Measurements from ENCODE around the gene EXOC6B. TPM values are rescaled to one million over a fixed set of nuclear protein-coding genes. Genes with fewer than 3 reads are reported as not detected.

The EXOC6B gene
- polyA plus RNA-seq (2011; rRNA removed) (24.7 and 28.3 TPM in 2 replicates), polyA plus RNA-seq (2017; fragmentation: RNase III; extraction: RNeasy Plus Mini Kit Qiagen cat#74134 plus additional on column Dnase treatment) (14.3 to 18.5 TPM (median 15.5 TPM) in 3 replicates), polyA minus RNA-seq (2011; rRNA and poly(A)+ RNA removed) (42.2 and 45.6 TPM in 2 replicates)
- 4.9 and 6.5 TPM in 2 replicates for polyA plus RNA-seq (2012; cell fraction: cytosol; rRNA removed)
- 11.3 and 11.4 TPM in 2 replicates for polyA plus RNA-seq (2012; cell fraction: nucleus; rRNA removed)

GRCh38 chr2:72825257-72826155 lies at the start of gene EXOC6B:
Gene EXOC6B, minus strand, starts transcription at chr2:72826033.
- DNase-seq (ENCODE audit: low read depth in 1 of 2, low spot score in 1 of 2) (peak; percentile 84 to 93), ATAC-seq (peak; percentile 90 to 97), FAIRE-seq (no peak)
- peaks cover 25% of the 10 kb centered on the region for H3K4me1 ChIP-seq
- H3K9me3 ChIP-seq: no peaks in the 10 kb centered on the region
- peak within 1 kb of the TSS; percentile 66 for H3K4me3 ChIP-seq
- WGBS (ENCODE audit: missing lambda C conversion rate): 6% methylated on average over 49 of the region's 71 CpGs
- H3K4me2 ChIP-seq: peak within 1 kb of the TSS; percentile 90
- ChIA-PET CTCF (interaction anchor here (1.2 to 2.0 kb wide), 4 partner anchors 10 to 37 kb away, joined by 4 to 10 read pairs (median 7); no protein-coding TSS in a partner anchor), POLR2A (no interaction called here)
- H3K27ac ChIP-seq: peak within 1 kb of the TSS; percentile 77 to 93
- no peak for TF ChIP-seq CBX8 (IDR thresholded peaks at IDR 0.05)
- no peak for TF ChIP-seq EP300 (IDR thresholded peaks at IDR 0.05)
- TF ChIP-seq, protein P1, sequence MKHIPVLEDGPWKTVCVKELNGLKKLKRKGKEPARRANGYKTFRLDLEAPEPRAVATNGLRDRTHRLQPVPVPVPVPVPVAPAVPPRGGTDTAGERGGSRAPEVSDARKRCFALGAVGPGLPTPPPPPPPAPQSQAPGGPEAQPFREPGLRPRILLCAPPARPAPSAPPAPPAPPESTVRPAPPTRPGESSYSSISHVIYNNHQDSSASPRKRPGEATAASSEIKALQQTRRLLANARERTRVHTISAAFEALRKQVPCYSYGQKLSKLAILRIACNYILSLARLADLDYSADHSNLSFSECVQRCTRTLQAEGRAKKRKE (CRISPR knock-in tag; IDR thresholded peaks at IDR 0.05; ENCODE audit: low read depth): no peak
- peak in 1 of 2 experiments; percentile 68; a peak in 2 of 4 replicates for TF ChIP-seq CEBPB (IDR thresholded peaks at IDR 0.05)
- no peak for TF ChIP-seq MAFK (IDR thresholded peaks at IDR 0.05; ENCODE audit: partially characterized antibody)
- TF ChIP-seq FOSL2 (IDR thresholded peaks at IDR 0.05): no peak
- 0 out of 2 replicates have a peak, but pooled peaks have one; percentile 17 for TF ChIP-seq FOSL2 (CRISPR knock-in tag; IDR thresholded peaks at IDR 0.05)
- TF ChIP-seq JUNB (IDR thresholded peaks at IDR 0.05): no peak
- TF ChIP-seq POLR2A (IDR thresholded peaks at IDR 0.05; ENCODE audit: low read length): peak; percentile 94
- TF ChIP-seq KDM5A (IDR thresholded peaks at IDR 0.05): no peak
- TF ChIP-seq PBX3 (IDR thresholded peaks at IDR 0.05): no peak
- TF ChIP-seq GATA3 (IDR thresholded peaks at IDR 0.05; ENCODE audit: borderline replicate concordance): no peak
- TF ChIP-seq HOXB5 (CRISPR knock-in tag; IDR thresholded peaks at IDR 0.05): no peak
- no peak for TF ChIP-seq KDM1A (IDR thresholded peaks at IDR 0.05; ENCODE audit: low read depth)
- no peak for TF ChIP-seq TP53 (CRISPR knock-in tag; IDR thresholded peaks at IDR 0.05)
- TF ChIP-seq ESRRA (IDR thresholded peaks at IDR 0.05; ENCODE audit: borderline replicate concordance, low read length): no peak
- no peak for TF ChIP-seq HOXB13 (CRISPR knock-in tag; IDR thresholded peaks at IDR 0.05; ENCODE audit: low read depth)
- TF ChIP-seq MAX (IDR thresholded peaks at IDR 0.05): peak; percentile 69
- no peak for TF ChIP-seq HOXA7 (CRISPR knock-in tag; IDR thresholded peaks at IDR 0.05)
- no peak for TF ChIP-seq REST (IDR thresholded peaks at IDR 0.05)
- TF ChIP-seq MYC (IDR thresholded peaks at IDR 0.05; ENCODE audit: borderline replicate concordance, low read length): no peak; the same call in 1 of the 2 replicates
- TF ChIP-seq RFX5 (IDR thresholded peaks at IDR 0.05): 0 out of 2 replicates have a peak, but pooled peaks have one; percentile 21
- TF ChIP-seq RAD21 (conservative IDR thresholded peaks at IDR 0.05 in 1 of 2, IDR thresholded peaks at IDR 0.05 in 1 of 2): no peak; a peak in 1 of 5 replicates
- TF ChIP-seq EHMT2 (IDR thresholded peaks at IDR 0.05; ENCODE audit: low read depth): no peak
- no peak for TF ChIP-seq EHF (CRISPR knock-in tag; IDR thresholded peaks at IDR 0.05)
- TF ChIP-seq FOSB (CRISPR knock-in tag; IDR thresholded peaks at IDR 0.05): no peak
- no peak for TF ChIP-seq FOXS1 (CRISPR knock-in tag; IDR thresholded peaks at IDR 0.05)
- TF ChIP-seq ZFP36 (IDR thresholded peaks at IDR 0.05; ENCODE audit: borderline replicate concordance, partially characterized antibody): no peak
- TF ChIP-seq RARB (CRISPR knock-in tag; IDR thresholded peaks at IDR 0.05): no peak
- TF ChIP-seq, protein P2, sequence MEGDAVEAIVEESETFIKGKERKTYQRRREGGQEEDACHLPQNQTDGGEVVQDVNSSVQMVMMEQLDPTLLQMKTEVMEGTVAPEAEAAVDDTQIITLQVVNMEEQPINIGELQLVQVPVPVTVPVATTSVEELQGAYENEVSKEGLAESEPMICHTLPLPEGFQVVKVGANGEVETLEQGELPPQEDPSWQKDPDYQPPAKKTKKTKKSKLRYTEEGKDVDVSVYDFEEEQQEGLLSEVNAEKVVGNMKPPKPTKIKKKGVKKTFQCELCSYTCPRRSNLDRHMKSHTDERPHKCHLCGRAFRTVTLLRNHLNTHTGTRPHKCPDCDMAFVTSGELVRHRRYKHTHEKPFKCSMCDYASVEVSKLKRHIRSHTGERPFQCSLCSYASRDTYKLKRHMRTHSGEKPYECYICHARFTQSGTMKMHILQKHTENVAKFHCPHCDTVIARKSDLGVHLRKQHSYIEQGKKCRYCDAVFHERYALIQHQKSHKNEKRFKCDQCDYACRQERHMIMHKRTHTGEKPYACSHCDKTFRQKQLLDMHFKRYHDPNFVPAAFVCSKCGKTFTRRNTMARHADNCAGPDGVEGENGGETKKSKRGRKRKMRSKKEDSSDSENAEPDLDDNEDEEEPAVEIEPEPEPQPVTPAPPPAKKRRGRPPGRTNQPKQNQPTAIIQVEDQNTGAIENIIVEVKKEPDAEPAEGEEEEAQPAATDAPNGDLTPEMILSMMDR (IDR thresholded peaks at IDR 0.05): no peak
- TF ChIP-seq ZNF302 (CRISPR knock-in tag; IDR thresholded peaks at IDR 0.05): no peak
- 0 out of 2 replicates have a peak, but pooled peaks have one; percentile 63 for TF ChIP-seq MAZ (IDR thresholded peaks at IDR 0.05; ENCODE audit: borderline replicate concordance, low read depth, low read length)
- no peak for TF ChIP-seq RCOR1 (IDR thresholded peaks at IDR 0.05; ENCODE audit: low read depth, low read length)
- TF ChIP-seq SREBF2 (IDR thresholded peaks at IDR 0.05): no peak
